H1 (cell line): ENCODE data around the gene TFDP1. TPM values are rescaled to one million over a fixed set of nuclear protein-coding genes. Genes with fewer than 3 reads are reported as not detected.
"Not testable (repeated sequence)": the region's sequence is repeated elsewhere in the genome, so short reads cannot be mapped to it uniquely, and the experiment has no call there.

ENCODE experiments used
- CTCF ChIA-PET: fragments of 300-600 bp; sonication (Branson Sonifier 250); formaldehyde crosslinking; loops from one replicate; lab custom pipeline; 2021; ENCODE audit not compliant: partially characterized antibody; lab: Charles Lee
- POLR2A ChIA-PET: fragments of 300-600 bp; sonication (Branson Sonifier 250); formaldehyde crosslinking; loops from one replicate; lab custom pipeline; 2021; ENCODE audit warnings: inconsistent platforms; ENCODE audit not compliant: partially characterized antibody; lab: Charles Lee
- DNase-seq, 2 experiments: peaks; one replicate each; pipeline versions ENCODE4 v3.0.0 to v3.0.0-alpha.2; 2010 to 2022; ENCODE audit warnings: low spot score in 2 of 2, low read depth in 1 of 2, mixed read lengths in 1 of 2
- FAIRE-seq: peaks from 2 replicates; lab custom pipeline; 2011; peaks lifted over from hg19 to GRCh38; lab: Jason Lieb, UNC
- H2AFZ ChIP-seq: 2 replicates; pipeline ENCODE4 v1.8.1; 2012; ENCODE audit warnings: low read length, inconsistent platforms
- H2AK5ac ChIP-seq: 2 replicates; pipeline ENCODE4 v1.6.1; 2013; ENCODE audit warnings: low read depth, low read length
- H2BK120ac ChIP-seq: replicated peaks from 2 replicates; pipeline ENCODE3; 2013; ENCODE audit warnings: low read depth, low read length, inconsistent platforms
- H2BK12ac ChIP-seq: 2 replicates; pipeline ENCODE4 v1.6.1; 2013; ENCODE audit warnings: low read depth, low read length
- H2BK15ac ChIP-seq: 2 replicates; pipeline ENCODE4 v1.6.1; 2013; ENCODE audit warnings: low read length
- H2BK20ac ChIP-seq: 2 replicates; pipeline ENCODE4 v1.6.1; 2013; ENCODE audit warnings: low read length
- H2BK5ac ChIP-seq: 2 replicates; pipeline ENCODE4 v1.6.1; 2013; ENCODE audit warnings: low read depth, low read length
- H3K14ac ChIP-seq: 2 replicates; pipeline ENCODE4 v1.6.1; 2013; ENCODE audit warnings: inconsistent platforms; ENCODE audit not compliant: insufficient read length
- H3K18ac ChIP-seq: 2 replicates; pipeline ENCODE4 v1.6.1; 2013; ENCODE audit warnings: low read length; ENCODE audit errors: extremely low read depth
- H3K23ac ChIP-seq: 2 replicates; pipeline ENCODE4 v1.6.1; 2013; ENCODE audit warnings: inconsistent platforms; ENCODE audit not compliant: insufficient read length
- H3K23me2 ChIP-seq: 2 replicates; pipeline ENCODE4 v1.6.1; 2013; ENCODE audit warnings: low read depth, low read length
- H3K27ac ChIP-seq: 2 replicates; pipeline ENCODE4 v1.6.1; 2011; ENCODE audit warnings: low read depth, low read length, inconsistent platforms
- H3K27me3 ChIP-seq, 4 experiments: replicated peaks in 1 of 4; 1 replicate in 1 of 4; 2 replicates in 3 of 4; pipeline versions ENCODE4 v1.6.1 to v1.8.1; 2011 to 2013; ENCODE audit warnings: low read length in 3 of 4, mild to moderate bottlenecking in 3 of 4, inconsistent platforms in 2 of 4, mixed read lengths in 2 of 4, moderate library complexity in 1 of 4; ENCODE audit not compliant: control insufficient read depth in 3 of 4, insufficient read depth in 3 of 4; ENCODE audit errors: extremely low read depth in 1 of 4
- H3K36me3 ChIP-seq, 4 experiments: 2 replicates each; pipeline versions ENCODE4 v1.6.1 to v1.8.1; 2011 to 2013; ENCODE audit warnings: mild to moderate bottlenecking in 4 of 4, low read length in 3 of 4, moderate library complexity in 2 of 4, control low read depth in 1 of 4, inconsistent platforms in 1 of 4; ENCODE audit not compliant: insufficient read depth in 4 of 4, control insufficient read depth in 2 of 4
- H3K4ac ChIP-seq: replicated peaks from 2 replicates; pipeline ENCODE3; 2013; ENCODE audit warnings: low read length, low read depth, mixed read lengths, inconsistent platforms; ENCODE audit not compliant: insufficient read length
- H3K4me1 ChIP-seq, 4 experiments: replicated peaks in 1 of 4; 1 replicate in 1 of 4; 2 replicates in 3 of 4; pipeline versions ENCODE4 v1.6.1 to v1.8.1; 2011 to 2013; ENCODE audit warnings: low read length in 3 of 4, inconsistent platforms in 2 of 4, mixed read lengths in 1 of 4; ENCODE audit not compliant: insufficient read depth in 4 of 4, control insufficient read depth in 3 of 4
- H3K4me2 ChIP-seq, 2 experiments: 2 replicates each; pipeline versions ENCODE4 v1.6.1 to v1.8.1; 2011 to 2013; ENCODE audit warnings: low read depth in 2 of 2, low read length in 2 of 2, control low read depth in 1 of 2, inconsistent platforms in 1 of 2, mild to moderate bottlenecking in 1 of 2; ENCODE audit not compliant: insufficient read depth in 1 of 2
- H3K4me3 ChIP-seq, 4 experiments: fragments of 200-600, 300-600 bp in 1 of 4; sonication (generic), shearing (Covaris generic), sonication (Bioruptor Twin) in 1 of 4; 2 replicates each; pipeline versions ENCODE4 v1.5.1 to v1.8.1; 2011 to 2016; ENCODE audit warnings: low read length in 4 of 4, low read depth in 3 of 4, control low read depth in 2 of 4, inconsistent platforms in 2 of 4, mild to moderate bottlenecking in 2 of 4, mixed read lengths in 1 of 4, moderate library complexity in 1 of 4; ENCODE audit not compliant: insufficient read depth in 2 of 4; ENCODE audit errors: extremely low read depth in 1 of 4
- H3K56ac ChIP-seq: replicated peaks from 2 replicates; pipeline ENCODE3; 2013; ENCODE audit warnings: low read depth, mild to moderate bottlenecking, mixed read lengths, low read length, inconsistent platforms; ENCODE audit not compliant: insufficient read length
- H3K79me1 ChIP-seq: 2 replicates; pipeline ENCODE4 v1.6.1; 2013; ENCODE audit warnings: low read depth, low read length, control low read depth
- H3K79me2 ChIP-seq, 2 experiments: 2 replicates each; pipeline versions ENCODE4 v1.6.1 to v1.8.1; 2012 to 2013; ENCODE audit warnings: low read length in 2 of 2, mild to moderate bottlenecking in 2 of 2, inconsistent platforms in 1 of 2; ENCODE audit not compliant: insufficient read depth in 2 of 2, control insufficient read depth in 1 of 2
- H3K9ac ChIP-seq, 4 experiments: replicated peaks in 1 of 4; 1 replicate in 1 of 4; 2 replicates in 3 of 4; pipeline versions ENCODE4 v1.6.1 to v1.8.1; 2011 to 2013; ENCODE audit warnings: low read depth in 3 of 4, low read length in 3 of 4, control low read depth in 2 of 4, mild to moderate bottlenecking in 2 of 4, moderate library complexity in 2 of 4, inconsistent platforms in 1 of 4; ENCODE audit errors: extremely low read depth in 1 of 4
- H3K9me3 ChIP-seq, 2 experiments: 2 replicates each; pipeline versions ENCODE4 v1.6.1 to v1.8.1; 2012 to 2013; ENCODE audit warnings: mild to moderate bottlenecking in 2 of 2, moderate library complexity in 2 of 2, control low read depth in 1 of 2, inconsistent platforms in 1 of 2, low read depth in 1 of 2, low read length in 1 of 2, mixed read lengths in 1 of 2; ENCODE audit not compliant: insufficient read depth in 2 of 2
- H4K20me1 ChIP-seq, 2 experiments: replicated peaks in 1 of 2; 2 replicates each; pipeline versions ENCODE3 to v1.8.1; 2011 to 2013; ENCODE audit warnings: inconsistent platforms in 2 of 2, low read length in 2 of 2, mild to moderate bottlenecking in 1 of 2; ENCODE audit not compliant: insufficient read depth in 2 of 2, control insufficient read depth in 1 of 2
- H4K5ac ChIP-seq: 2 replicates; pipeline ENCODE4 v1.6.1; 2013; ENCODE audit warnings: low read length, low read depth, mixed read lengths, inconsistent platforms; ENCODE audit not compliant: insufficient read length
- H4K8ac ChIP-seq: 2 replicates; pipeline ENCODE4 v1.8.0; 2013; ENCODE audit warnings: mild to moderate bottlenecking, moderate library complexity, low read length, inconsistent platforms; ENCODE audit not compliant: insufficient read depth; ENCODE audit errors: extremely low read depth
- H4K91ac ChIP-seq: replicated peaks from 2 replicates; pipeline ENCODE3; 2013; ENCODE audit warnings: low read length, mixed read lengths, inconsistent platforms; ENCODE audit not compliant: insufficient read length
- WGBS, 2 experiments: shearing (Covaris generic) in 1 of 2; methylation state at CpG; one replicate each; pipeline versions ENCODE4 v1.1.6 to v1.1.7; 2013 to 2015; ENCODE audit warnings: low lambda C conversion rate in 2 of 2, mixed read lengths in 2 of 2, inconsistent platforms in 1 of 2, low coverage in 1 of 2, missing lambda C conversion rate in 1 of 2; ENCODE audit not compliant: insufficient replicate concordance in 2 of 2, insufficient coverage in 1 of 2, insufficient read length in 1 of 2; ENCODE audit errors: extremely low coverage in 1 of 2, missing lambda C conversion rate in 1 of 2; 5-methylcytosine and 5-hydroxymethylcytosine counted together
- polyA plus RNA-seq, 7 experiments: library from polyadenylated mRNA; depleted of rRNA in 3 of 7; stranded (reverse) in 5 of 7; unstranded in 2 of 7; fragments of >200 nt in 5 of 7; fragments of 200-250 nt in 2 of 7; gene quantifications; 1 replicate in 5 of 7; 2 replicates in 1 of 7; 4 replicates in 1 of 7; pipeline versions ENCODE4 v1.2.1 to v1.2.3, GENCODE V29; 2011 to 2013; ENCODE audit warnings: missing spikeins in 2 of 7, mixed read lengths in 2 of 7
- total RNA-seq: library from RNA; stranded (reverse); fragmentation: NEBNext Ultra II Directional; extraction: Animal tissue kit (Norgen Biotek cat#: 25700); gene quantifications from 2 replicates; pipeline ENCODE4 v1.2.1, GENCODE V29; 2021

The TFDP1 gene
- total and polyA plus RNA-seq, 2 of the 8 experiments (the other 6 are each of a cell fraction or from before 2014, with no cell fraction given) = 43.6 to 81.9 TPM

DNA sequence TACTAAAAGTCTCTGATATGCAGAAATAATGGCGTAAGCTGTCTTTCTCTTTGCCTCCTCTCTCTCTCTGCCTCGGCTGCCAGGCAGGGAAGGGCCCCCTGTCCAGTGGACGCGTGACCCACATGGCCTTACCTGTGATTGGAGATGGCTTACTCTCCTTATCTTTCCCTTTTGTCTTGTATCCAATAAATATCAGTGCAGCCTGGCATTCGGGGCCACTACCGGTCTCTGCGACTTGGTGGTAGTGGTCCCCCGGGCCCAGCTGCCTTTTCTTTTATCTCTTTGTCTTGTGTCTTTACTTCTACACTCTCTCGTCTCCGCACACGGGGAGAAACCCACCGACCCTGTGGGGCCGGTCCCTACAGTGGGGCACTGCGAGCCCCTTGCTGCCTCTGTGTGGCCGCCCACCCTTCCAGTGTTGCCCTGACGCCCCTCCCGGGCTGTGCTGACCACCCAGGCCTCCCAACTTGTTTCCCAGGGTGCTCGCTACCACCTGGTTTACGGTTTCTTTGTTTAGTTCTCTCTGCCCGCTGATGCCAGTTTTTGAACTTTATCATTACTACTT lies 37.5 kb downstream of the TFDP1 start:
- H2BK12ac ChIP-seq, H2BK15ac ChIP-seq, H3K79me1 ChIP-seq, H3K23me2 ChIP-seq, H3K56ac ChIP-seq, H2AFZ ChIP-seq, H3K23ac ChIP-seq, H2BK120ac ChIP-seq, H3K27ac ChIP-seq, H3K18ac ChIP-seq, FAIRE-seq, H2BK20ac ChIP-seq, H2AK5ac ChIP-seq, H2BK5ac ChIP-seq, H3K9ac ChIP-seq, H3K4me2 ChIP-seq, H4K8ac ChIP-seq, H4K20me1 ChIP-seq, POLR2A ChIA-PET, H3K4me3 ChIP-seq, H3K14ac ChIP-seq, H3K4me1 ChIP-seq, H3K4ac ChIP-seq, H4K91ac ChIP-seq, H3K27me3 ChIP-seq, H4K5ac ChIP-seq, DNase-seq: not testable (repeated sequence)
- Histone ChIP-seq H3K9me3 (peaks cover 0 to 14% of the 10 kb centered on the region in 2 experiments; a peak in 1 of 4 replicates), H3K79me2 (peaks cover 0 to 24% of the 10 kb centered on the region in 2 experiments; a peak in 2 of 4 replicates), H3K36me3 (peaks cover 0 to 21% (median 11%) of the 10 kb centered on the region in 4 experiments; a peak in 5 of 8 replicates)
- CTCF ChIA-PET = interaction anchor here (0.6 to 1.4 kb wide), 5 partner anchors 11 to 562 kb away, joined by 3 to 5 read pairs (median 4); no protein-coding TSS in a partner anchor
- 86% methylated on average over 16 of the region's 20 CpGs; no CpG with 5 or more reads in 1 of the 2 experiments for WGBS, 2 experiments
